Measurements from ENCODE around the gene THSD7B. TPM values are rescaled to one million over a fixed set of nuclear protein-coding genes. Genes with fewer than 3 reads are reported as not detected.
"Not testable (repeated sequence)": the region's sequence is repeated elsewhere in the genome, so short reads cannot be mapped to it uniquely, and the experiment has no call there.

Gene THSD7B
- total RNA-seq, 1 donor from 2014 or later, result 0.81 TPM

DNA sequence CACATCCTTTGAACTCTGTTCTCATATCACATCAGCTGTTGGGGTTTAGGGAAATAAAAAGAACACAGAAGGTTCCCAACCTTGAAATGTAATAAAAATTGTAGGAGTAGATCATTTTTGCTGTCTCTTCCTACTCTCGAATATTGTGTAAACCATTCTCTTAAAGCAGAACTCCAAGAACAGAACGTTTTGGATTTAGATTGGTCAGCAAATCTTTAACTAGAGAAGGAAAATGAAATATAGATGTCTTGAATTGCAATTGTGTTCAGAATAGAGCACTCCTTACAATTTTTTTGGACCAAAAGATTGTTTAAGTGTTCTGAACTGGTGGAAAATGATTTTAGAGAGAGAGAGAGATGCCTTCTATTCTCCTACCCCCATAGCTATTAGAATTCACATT, 23.9 kb upstream of the THSD7B start:
- no peak for DNase-seq (ENCODE audit: low read depth)
- TF ChIP-seq, protein P1, sequence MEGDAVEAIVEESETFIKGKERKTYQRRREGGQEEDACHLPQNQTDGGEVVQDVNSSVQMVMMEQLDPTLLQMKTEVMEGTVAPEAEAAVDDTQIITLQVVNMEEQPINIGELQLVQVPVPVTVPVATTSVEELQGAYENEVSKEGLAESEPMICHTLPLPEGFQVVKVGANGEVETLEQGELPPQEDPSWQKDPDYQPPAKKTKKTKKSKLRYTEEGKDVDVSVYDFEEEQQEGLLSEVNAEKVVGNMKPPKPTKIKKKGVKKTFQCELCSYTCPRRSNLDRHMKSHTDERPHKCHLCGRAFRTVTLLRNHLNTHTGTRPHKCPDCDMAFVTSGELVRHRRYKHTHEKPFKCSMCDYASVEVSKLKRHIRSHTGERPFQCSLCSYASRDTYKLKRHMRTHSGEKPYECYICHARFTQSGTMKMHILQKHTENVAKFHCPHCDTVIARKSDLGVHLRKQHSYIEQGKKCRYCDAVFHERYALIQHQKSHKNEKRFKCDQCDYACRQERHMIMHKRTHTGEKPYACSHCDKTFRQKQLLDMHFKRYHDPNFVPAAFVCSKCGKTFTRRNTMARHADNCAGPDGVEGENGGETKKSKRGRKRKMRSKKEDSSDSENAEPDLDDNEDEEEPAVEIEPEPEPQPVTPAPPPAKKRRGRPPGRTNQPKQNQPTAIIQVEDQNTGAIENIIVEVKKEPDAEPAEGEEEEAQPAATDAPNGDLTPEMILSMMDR (conservative IDR thresholded peaks at IDR 0.05; ENCODE audit: low read depth, low read length), result no peak
- no peak overlapping the region for H3K4me3 ChIP-seq (ENCODE audit: low read depth, low read length)

DNA sequence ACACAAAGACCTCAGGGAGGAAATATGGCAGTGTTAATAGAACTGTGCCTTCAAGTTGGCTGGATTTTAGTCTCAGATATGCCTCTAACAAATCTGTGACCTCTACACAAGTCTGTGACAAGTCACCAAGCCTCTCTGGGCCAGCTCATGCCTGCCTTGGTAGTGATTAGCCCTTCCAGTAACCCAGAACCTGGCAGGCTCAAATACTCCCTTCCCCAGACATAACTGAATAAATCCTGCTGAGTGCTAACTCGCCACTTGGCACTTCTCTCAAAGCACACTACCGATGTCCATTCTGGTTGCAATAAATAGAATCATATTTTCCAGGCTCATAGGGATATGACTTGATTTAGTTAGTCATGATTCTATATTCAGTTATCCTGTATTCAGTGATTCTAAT, 15.3 kb upstream of the THSD7B start:
- TF ChIP-seq, protein P1 (conservative IDR thresholded peaks at IDR 0.05; ENCODE audit: low read depth, low read length), result no peak
- H3K4me3 ChIP-seq (ENCODE audit: low read depth, low read length), result no peak overlapping the region
- no peak for DNase-seq (ENCODE audit: low read depth)

DNA sequence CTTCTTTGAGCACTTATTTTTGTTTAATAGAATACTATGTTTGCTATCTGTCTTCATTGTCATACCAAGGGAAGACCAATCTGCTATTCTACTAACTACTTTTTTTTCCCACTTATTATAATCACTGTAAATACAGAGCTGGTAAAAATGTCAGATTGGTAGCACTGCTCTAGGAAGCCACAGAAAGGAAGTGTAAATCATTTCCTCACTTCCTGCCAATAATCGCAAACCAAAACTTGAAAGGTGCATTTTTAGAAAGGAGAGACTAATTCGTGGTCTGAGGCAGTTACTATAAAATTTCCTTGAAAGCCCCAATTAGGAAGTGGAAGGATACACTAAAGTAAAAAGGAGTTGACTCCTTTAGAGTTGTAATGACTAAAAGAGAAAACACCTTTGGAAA, 13.9 kb upstream of the THSD7B start:
- TF ChIP-seq, protein P1 (conservative IDR thresholded peaks at IDR 0.05; ENCODE audit: low read depth, low read length), result no peak

DNA sequence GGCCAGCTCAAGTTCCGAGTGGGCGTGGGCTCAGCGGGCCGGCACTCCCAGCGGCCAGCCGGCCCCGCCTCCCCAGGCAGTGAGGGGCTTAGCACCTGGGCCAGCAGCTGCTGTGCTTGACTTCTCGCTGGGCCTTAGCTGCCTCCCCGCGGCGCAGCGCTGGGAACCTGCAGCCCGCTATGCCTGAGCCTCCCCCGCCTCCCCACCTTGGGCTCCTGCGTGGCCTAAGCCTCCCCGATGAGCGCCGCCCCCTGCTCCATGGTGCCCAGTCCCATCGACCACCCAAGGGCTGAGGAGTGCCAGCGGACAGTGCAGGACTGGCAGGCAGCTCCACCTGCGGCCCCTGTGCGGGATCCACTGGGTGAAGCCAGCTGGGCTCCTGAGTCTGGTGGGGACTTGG, 6.8 kb upstream of the THSD7B start:
- not testable (repeated sequence) for H3K4me3 ChIP-seq (ENCODE audit: low read depth, low read length); DNase-seq (ENCODE audit: low read depth)

More for the DNA sequence above, 13.9 kb upstream of the THSD7B start:
- no peak for DNase-seq (ENCODE audit: low read depth)
- H3K4me3 ChIP-seq (ENCODE audit: low read depth, low read length), result no peak overlapping the region

DNA sequence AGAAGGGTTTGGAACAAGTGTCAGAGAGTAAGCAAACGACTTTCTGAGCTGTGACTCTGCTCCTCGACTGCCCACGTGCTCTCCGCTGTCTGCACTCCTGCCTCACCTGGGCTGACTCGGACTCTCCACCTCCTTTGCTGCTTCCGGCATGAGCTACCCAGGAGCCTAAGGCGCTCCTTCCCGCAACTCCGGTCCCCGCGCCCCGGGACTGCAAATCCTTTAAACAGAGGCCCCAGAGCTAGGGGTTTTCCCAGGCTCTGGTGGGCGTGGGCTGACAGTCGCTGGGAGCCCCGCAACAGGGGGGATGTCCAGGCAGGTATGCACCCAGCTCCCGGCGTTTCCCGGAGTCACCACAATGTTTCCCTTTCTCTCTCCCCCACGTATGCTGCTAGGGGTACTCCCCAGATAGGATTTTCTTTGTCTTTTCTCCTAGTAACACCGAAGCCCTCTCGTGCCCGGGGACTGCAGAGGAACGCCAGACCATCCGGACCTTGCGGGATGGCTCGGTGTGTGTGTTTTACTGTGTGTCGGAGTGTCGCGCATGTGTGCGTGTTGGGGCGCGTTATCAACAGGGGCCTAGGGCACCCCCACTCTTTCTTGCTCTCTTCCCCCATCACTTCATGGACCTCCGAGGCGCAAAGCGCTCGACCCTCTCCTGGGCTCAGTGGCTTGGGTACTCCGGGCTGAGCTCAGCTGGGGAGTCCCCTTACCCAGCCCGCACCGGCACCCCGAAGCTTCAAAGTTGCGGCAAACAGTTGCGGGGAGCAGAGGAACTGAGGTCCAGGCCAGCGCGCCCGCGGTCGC, 691 bp upstream of the THSD7B start:
- TF ChIP-seq, protein P1 (conservative IDR thresholded peaks at IDR 0.05; ENCODE audit: low read depth, low read length), result no peak
- no peak for DNase-seq (ENCODE audit: low read depth)
- peak overlapping the region; percentile 49 for H3K4me3 ChIP-seq (ENCODE audit: low read depth, low read length)

DNA sequence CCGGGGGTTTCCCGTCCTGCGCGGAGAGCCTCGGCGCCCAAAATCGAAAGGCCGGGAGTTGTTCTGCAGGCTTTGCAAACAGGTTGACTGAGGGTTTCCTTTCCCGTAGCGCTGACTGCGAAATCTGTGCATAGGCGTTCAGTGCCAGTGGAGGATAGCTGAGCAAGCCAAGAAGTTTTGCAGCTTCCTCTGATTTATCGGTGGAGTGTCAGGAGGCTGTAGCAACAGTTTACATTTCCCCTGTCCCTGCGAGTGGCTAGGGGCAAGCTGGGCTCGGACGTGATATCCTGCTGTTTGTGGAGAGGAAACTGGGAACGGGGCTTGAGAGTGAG, 694 bp downstream of the THSD7B start:
- TF ChIP-seq, protein P1 (conservative IDR thresholded peaks at IDR 0.05; ENCODE audit: low read depth, low read length), result no peak
- peak overlapping the region; percentile 49 for H3K4me3 ChIP-seq (ENCODE audit: low read depth, low read length)
- no peak for DNase-seq (ENCODE audit: low read depth)

DNA sequence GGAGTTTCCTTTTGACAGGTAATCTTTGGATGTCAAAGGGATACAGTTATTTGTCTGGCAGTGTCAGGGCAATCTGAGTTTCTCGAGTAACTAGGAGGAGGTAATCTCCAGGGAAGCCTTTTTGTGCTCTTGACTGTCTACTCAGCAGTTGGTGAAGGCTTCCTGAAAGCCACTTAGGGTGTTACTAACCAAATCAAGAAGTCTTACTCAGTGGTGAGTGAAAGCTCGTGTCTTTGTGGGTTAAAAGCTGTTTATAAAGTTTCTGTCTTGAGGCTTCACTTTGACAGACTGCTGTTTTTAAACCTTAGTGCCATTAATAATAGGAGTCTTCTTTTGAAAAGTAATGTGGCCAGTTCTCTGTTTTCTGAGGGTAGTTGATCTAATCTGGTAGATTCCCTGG, 1.7 kb downstream of the THSD7B start:
- no peak for DNase-seq (ENCODE audit: low read depth)
- TF ChIP-seq, protein P1 (conservative IDR thresholded peaks at IDR 0.05; ENCODE audit: low read depth, low read length), result no peak

More for the DNA sequence above, 1.7 kb downstream of the THSD7B start:
- no peak overlapping the region for H3K4me3 ChIP-seq (ENCODE audit: low read depth, low read length)
